Amniotic stem cell (primary cell): Measurements from ENCODE around the gene EBF4.

Experiments
- DNase-seq: peaks from one replicate; lab custom pipeline; 2025; lab: John Stamatoyannopoulos, UW

The EBF4 gene, protein sequence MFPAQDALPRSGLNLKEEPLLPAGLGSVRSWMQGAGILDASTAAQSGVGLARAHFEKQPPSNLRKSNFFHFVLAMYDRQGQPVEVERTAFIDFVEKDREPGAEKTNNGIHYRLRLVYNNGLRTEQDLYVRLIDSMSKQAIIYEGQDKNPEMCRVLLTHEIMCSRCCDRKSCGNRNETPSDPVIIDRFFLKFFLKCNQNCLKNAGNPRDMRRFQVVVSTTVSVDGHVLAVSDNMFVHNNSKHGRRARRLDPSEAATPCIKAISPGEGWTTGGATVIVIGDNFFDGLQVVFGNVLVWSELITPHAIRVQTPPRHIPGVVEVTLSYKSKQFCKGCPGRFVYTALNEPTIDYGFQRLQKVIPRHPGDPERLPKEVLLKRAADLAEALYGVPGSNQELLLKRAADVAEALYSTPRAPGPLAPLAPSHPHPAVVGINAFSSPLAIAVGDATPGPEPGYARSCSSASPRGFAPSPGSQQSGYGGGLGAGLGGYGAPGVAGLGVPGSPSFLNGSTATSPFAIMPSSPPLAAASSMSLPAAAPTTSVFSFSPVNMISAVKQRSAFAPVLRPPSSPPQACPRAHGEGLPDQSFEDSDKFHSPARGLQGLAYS

DNA sequence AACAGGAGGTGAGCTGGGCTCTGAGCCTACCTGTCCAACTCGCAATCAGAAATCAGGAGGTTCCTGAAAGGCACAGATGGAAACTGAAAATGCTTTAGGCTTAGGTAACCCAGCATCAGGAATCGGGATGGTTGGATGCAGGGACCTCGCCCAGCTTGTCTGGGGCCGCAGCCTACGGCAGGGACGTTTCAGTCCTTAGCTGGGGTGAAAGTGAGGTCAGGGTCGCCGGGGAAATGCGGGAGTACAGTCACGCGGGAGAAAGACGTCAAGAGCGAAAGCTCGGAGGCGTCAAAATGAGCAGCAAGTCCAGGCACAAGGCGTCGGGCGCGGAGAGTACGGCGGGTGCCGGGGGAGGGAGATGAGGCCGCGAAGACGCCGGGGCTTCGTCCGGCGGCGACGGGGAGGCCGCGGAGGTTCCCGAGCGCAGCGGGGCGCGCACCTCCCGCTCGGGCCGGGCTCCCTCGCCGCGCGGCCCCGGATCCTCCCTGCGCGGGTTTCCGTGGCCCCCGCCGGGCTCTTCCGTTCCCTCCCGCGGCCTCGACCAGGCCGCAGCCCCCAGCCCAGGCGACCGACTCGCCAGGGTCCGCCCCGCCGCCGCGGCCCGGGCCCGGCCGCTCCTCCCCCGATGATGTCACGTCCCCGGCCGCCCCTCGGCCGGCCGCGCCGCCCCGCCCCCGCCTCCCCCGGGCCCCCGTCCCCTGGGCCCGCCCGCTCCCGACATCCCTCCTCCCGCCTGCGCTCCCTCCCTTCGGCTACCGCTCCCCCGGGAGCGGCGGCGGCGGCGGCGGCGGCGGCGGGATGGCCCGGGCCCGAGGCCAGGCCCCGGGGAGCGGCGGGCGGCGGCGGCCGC lies at the start of gene EBF4:
Gene EBF4, plus strand, starts transcription at position 745 of the 850 bp plus-strand sequence. CDS start 866 bp downstream, outside the sequence.
- DNase-seq: no peak

DNA sequence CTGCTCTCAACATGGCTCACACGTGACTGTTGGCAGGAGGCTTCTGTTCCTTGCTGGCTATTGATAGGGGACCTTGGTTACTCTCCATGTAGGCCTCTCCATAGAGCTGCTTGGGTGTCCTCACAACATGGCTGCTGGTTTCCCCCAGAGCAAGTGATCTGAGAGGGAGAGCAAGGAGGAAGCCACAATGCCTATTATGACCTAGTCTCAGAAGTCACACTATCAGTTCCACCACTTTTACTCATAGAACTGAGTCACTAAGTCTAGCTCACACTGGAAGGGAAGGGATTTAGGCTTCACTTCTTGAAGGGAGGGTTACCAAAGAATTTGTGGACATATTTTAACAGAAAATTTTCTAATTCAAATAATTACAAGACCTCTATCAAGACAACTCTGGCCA lies 48.9 kb upstream of the EBF4 start:
- no peak for DNase-seq

- peak; percentile 75 for DNase-seq
Measured at GRCh38 chr20:2651772-2652723, 40.5 kb upstream of the EBF4 start, which contains the start of gene NOP56. NOP56 (plus strand) TSS chr20:2652632; CDS start chr20:2652661, 29 bp downstream.

DNA sequence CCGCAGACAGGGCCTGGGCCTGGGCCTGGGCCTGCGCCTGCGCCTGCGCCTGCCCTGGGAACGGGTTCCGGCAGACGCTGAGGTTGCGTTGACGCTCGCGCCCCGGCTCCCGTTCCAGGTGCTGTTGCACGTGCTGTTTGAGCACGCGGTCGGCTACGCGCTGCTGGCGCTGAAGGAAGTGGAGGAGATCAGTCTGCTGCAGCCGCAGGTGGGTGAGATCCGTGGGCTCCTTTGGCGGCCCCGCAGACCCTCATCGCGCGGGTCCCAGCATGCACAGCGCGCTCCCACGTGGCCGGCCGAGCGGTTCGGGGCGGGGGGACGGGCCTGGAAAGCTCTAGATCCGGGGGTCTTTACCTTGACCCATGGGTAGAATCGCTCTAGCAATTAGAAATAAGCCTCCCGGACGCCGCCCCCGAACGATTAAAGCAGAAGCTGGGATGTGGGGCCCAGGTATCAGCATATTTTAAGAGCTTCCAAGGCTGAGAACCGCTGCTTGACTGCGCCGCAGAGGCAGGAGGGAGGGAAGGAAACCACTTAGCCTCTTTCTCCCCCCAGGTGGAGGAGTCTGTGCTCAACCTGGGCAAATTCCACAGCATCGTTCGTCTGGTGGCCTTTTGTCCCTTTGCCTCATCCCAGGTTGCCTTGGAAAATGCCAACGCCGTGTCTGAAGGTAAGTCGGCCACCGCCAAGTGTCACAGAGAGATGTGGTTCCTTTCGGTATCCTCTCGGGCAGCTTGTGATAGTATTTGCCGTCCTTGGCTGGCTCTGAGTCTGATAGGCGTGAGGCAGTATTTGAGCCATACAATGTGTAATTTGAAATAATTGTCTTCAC lies 39.6 kb upstream of the EBF4 start:
- DNase-seq: no peak

DNA sequence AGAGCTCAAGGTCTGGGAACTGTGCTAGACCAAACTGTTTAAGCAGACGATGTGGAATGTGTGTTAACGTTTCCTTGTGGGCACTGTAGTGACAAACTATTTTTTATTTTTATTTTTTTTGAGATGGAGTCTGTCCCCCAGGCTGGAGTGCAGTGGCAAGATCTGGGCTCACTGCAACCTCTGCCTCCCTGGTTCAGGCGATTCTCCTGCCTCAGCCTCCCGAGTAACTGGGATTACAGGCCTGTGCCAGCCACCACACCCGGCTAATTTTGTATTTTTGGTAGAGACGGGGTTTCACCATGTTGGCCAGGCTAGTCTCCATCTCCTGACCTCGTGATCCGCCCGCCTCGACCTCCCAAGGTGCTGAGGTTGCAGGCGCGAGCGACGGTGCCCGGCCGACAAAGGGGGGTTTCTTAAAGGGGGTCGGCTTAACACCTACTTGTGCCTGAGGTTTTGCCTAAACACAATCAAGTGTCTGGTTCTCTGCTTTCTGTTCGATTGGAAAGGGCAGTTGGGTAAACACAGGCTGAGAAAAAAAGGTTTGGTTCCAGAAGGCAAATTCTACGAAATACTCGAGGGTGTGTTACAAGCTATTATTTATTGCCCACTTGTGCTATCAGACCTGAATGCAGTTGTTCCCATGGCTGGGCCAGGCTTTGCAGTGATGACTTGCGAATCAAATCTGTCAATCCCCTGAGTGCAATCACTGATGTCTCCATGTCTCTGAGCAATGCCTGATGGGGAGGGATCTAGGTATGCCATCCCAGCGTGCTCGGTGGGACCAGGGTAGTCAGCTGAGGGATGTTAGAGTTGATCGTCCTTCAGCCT lies 38.8 kb upstream of the EBF4 start:
- DNase-seq: no peak

GRCh38 chr20:2654384-2654822 lies 38.2 kb upstream of the EBF4 start:
- no peak for DNase-seq

- DNase-seq: no peak
Measured at GRCh38 chr20:2654831-2655230, 37.7 kb upstream of the EBF4 start.

- no peak for DNase-seq
Measured at GRCh38 chr20:2655331-2656116, 37.1 kb upstream of the EBF4 start.

- DNase-seq: no peak
Measured at GRCh38 chr20:2656471-2657117, 36.0 kb upstream of the EBF4 start.

- DNase-seq: no peak
Measured at GRCh38 chr20:2657241-2657640, 35.3 kb upstream of the EBF4 start.

DNA sequence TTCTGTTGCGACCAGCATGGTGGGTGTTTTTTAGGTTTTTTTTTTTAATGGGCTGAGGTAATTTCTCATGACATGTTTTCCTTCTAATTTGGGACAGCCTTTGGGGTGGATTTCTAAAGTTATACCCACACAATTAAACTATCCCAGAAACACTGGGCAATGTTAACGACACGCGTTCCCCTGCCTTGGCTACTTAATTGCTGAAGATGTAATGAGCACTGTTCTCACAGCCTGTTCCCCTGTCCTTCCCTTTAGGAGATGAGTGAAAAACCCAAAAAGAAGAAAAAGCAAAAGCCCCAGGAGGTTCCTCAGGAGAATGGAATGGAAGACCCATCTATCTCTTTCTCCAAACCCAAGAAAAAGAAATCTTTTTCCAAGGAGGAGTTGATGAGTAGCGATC lies 34.9 kb upstream of the EBF4 start:
- no peak for DNase-seq

DNA sequence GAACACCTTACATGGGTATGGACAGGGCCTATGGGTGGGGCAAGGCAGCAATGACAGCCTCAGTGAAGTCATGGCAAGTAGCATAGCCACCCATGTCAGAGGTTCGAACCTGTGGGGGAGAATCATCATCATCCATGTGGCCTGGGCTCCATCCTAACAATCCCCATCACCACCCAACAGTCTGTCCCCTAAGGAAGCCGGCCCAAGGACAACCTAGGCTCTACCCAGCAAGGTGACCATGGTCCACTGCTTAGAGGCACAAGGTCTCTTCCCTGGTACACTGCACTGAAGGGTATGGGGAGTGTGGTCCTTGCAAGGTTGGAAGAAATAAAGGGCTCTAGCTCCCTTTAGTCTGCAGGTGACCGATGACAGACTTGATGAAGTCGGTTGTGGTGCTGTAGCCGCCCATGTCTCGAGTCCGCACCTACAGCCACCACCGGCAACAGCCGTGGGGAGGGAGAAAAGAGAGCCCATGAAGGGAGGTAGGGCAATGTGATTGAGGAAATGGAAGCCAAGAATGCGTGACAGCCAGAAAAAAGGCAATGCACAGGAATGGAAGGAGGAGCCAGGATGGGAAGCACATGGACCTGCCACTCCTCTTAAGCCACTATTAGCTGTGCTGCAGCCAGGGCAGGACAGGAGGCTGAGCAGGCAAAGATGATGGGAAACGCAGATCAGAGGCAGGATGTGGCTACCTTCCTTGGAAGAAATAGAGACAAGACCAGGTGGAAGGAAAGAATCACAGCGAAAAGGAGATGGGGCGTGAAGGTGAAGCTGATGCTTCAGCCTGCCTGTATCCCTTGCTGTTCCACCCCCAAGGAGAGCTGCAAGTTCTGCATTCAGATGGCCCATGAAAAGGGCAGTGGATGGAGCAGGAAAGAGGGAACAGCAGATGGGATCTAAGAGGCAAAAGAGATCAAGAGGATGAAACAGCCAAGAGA lies 33.9 kb upstream of the EBF4 start:
- no peak for DNase-seq

- no peak for DNase-seq
Measured at GRCh38 chr20:2659547-2659946, 33.0 kb upstream of the EBF4 start.

DNA sequence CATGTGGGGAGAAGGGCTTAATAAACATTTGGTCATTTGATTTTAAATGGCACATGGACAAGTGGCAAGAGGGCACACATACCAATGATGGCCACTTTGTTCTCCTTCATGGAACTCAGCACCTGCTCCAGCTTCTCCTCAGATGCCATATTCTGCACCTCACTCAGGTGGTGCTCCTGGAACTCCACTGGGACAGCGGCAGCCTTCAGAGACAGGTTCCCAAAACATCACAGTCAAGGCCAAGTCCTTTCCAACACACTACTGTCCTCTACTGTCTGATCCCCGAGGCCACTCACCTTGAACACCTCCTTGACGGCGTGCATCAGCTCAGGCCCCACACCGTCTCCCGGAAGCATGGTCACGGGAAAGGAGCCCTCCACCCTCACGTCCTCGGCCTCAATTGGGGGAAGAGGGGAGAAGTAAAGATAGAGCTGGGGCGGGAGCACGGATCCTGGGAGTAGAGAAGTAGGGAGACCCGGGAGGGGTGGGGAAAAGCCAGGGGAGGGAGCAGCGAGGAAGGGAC lies 29.2 kb upstream of the EBF4 start:
- no peak for DNase-seq

GRCh38 chr20:2663887-2664719 lies 28.5 kb upstream of the EBF4 start, which contains the start of gene IDH3B:
IDH3B (minus strand) TSS chr20:2664216; CDS start chr20:2664188, 28 bp downstream.
- DNase-seq: peak; percentile 71

- DNase-seq: no peak
Measured at GRCh38 chr20:2671977-2672376, 20.6 kb upstream of the EBF4 start.
